Measurements from ENCODE around the gene AGPAT3. TPM values are rescaled to one million over a fixed set of nuclear protein-coding genes. Genes with fewer than 3 reads are reported as not detected.

Gene AGPAT3
- total RNA-seq, 2 experiments from 2014 or later = 80.3 to 93.1 TPM

- POLR2A ChIA-PET = no interaction called here
- peaks cover 61% of the 10 kb centered on the region for H3K4me1 Mint-ChIP-seq
- H3K9me3 Mint-ChIP-seq = no peaks in the 10 kb centered on the region
- no peaks in the 10 kb centered on the region for H3K27me3 Mint-ChIP-seq
- H3K27ac Mint-ChIP-seq = peak overlapping the region; percentile 87
- DNase-seq = peak; percentile 59
- H3K4me3 Mint-ChIP-seq = peak overlapping the region; percentile 37
- CTCF ChIA-PET = interaction anchor here (1.3 kb wide), 1 partner anchor 48 kb away, joined by 4 read pairs; no protein-coding TSS in a partner anchor
- H3K36me3 Mint-ChIP-seq (ENCODE audit: low read depth) = peaks cover 6% of the 10 kb centered on the region
Measured at GRCh38 chr21:43921571-43921978, 56.6 kb downstream of the AGPAT3 start.

GRCh38 chr21:43921979-43922945 lies 57.2 kb downstream of the AGPAT3 start:
- peaks cover 55% of the 10 kb centered on the region for H3K4me1 Mint-ChIP-seq
- H3K27me3 Mint-ChIP-seq = no peaks in the 10 kb centered on the region
- H3K9me3 Mint-ChIP-seq = no peaks in the 10 kb centered on the region
- peak overlapping the region; percentile 87 for H3K27ac Mint-ChIP-seq
- ChIA-PET CTCF (no interaction called here), POLR2A (no interaction called here)
- DNase-seq = peak; percentile 46
- peak overlapping the region; percentile 50 for H3K4me3 Mint-ChIP-seq
- H3K36me3 Mint-ChIP-seq (ENCODE audit: low read depth) = peaks cover 6% of the 10 kb centered on the region

- no peak overlapping the region for H3K4me3 Mint-ChIP-seq
- H3K36me3 Mint-ChIP-seq (ENCODE audit: low read depth) = peaks cover 6% of the 10 kb centered on the region
- H3K9me3 Mint-ChIP-seq = no peaks in the 10 kb centered on the region
- DNase-seq = no peak
- peaks cover 51% of the 10 kb centered on the region for H3K4me1 Mint-ChIP-seq
- ChIA-PET CTCF (no interaction called here), POLR2A (no interaction called here)
- peak overlapping the region; percentile 9 for H3K27ac Mint-ChIP-seq
- H3K27me3 Mint-ChIP-seq = no peaks in the 10 kb centered on the region
Measured at GRCh38 chr21:43922949-43923348, 57.9 kb downstream of the AGPAT3 start.

GRCh38 chr21:43923391-43923790 lies 58.4 kb downstream of the AGPAT3 start:
- no peaks in the 10 kb centered on the region for H3K27me3 Mint-ChIP-seq
- CTCF ChIA-PET = no interaction called here
- no peak overlapping the region for H3K4me3 Mint-ChIP-seq
- H3K4me1 Mint-ChIP-seq = peaks cover 47% of the 10 kb centered on the region
- no peak overlapping the region for H3K27ac Mint-ChIP-seq
- no peak for DNase-seq
- H3K9me3 Mint-ChIP-seq = no peaks in the 10 kb centered on the region
- H3K36me3 Mint-ChIP-seq (ENCODE audit: low read depth) = peaks cover 6% of the 10 kb centered on the region
- POLR2A ChIA-PET = no interaction called here

- Mint-ChIP-seq H3K9me3 (no peaks in the 10 kb centered on the region), H3K36me3 (ENCODE audit: low read depth) (peaks cover 6% of the 10 kb centered on the region), H3K4me1 (peaks cover 37% of the 10 kb centered on the region), H3K4me3 (no peak overlapping the region), H3K27ac (no peak overlapping the region), H3K27me3 (no peaks in the 10 kb centered on the region)
- ChIA-PET CTCF (interaction anchor here (0.7 kb wide), 1 partner anchor 661 kb away, joined by 3 read pairs; no protein-coding TSS in a partner anchor), POLR2A (interaction anchor here (0.7 kb wide), 1 partner anchor 15 kb away, joined by 3 read pairs; no protein-coding TSS in a partner anchor)
- DNase-seq = no peak
Measured at GRCh38 chr21:43924421-43925095, 59.5 kb downstream of the AGPAT3 start.

GRCh38 chr21:43925096-43925481 lies 60.1 kb downstream of the AGPAT3 start:
- no peaks in the 10 kb centered on the region for H3K27me3 Mint-ChIP-seq
- ChIA-PET CTCF (no interaction called here), POLR2A (no interaction called here)
- H3K4me1 Mint-ChIP-seq = peaks cover 35% of the 10 kb centered on the region
- H3K27ac Mint-ChIP-seq = no peak overlapping the region
- peaks cover 5% of the 10 kb centered on the region for H3K36me3 Mint-ChIP-seq (ENCODE audit: low read depth)
- H3K9me3 Mint-ChIP-seq = no peaks in the 10 kb centered on the region
- DNase-seq = no peak
- no peak overlapping the region for H3K4me3 Mint-ChIP-seq

- Mint-ChIP-seq H3K27ac (no peak overlapping the region), H3K9me3 (no peaks in the 10 kb centered on the region), H3K4me3 (no peak overlapping the region), H3K4me1 (peaks cover 29% of the 10 kb centered on the region), H3K27me3 (no peaks in the 10 kb centered on the region), H3K36me3 (ENCODE audit: low read depth) (peaks cover 4% of the 10 kb centered on the region)
- POLR2A ChIA-PET = no interaction called here
- DNase-seq = no peak
- CTCF ChIA-PET = interaction anchor here (1.0 kb wide), 1 partner anchor 66 kb away, joined by 3 read pairs; no protein-coding TSS in a partner anchor
Measured at GRCh38 chr21:43925609-43926008, 60.6 kb downstream of the AGPAT3 start.

GRCh38 chr21:43926196-43926595 lies 61.2 kb downstream of the AGPAT3 start:
- Mint-ChIP-seq H3K9me3 (no peaks in the 10 kb centered on the region), H3K27me3 (no peaks in the 10 kb centered on the region), H3K4me1 (peaks cover 24% of the 10 kb centered on the region), H3K27ac (peak overlapping the region; percentile 46), H3K36me3 (ENCODE audit: low read depth) (peaks cover 4% of the 10 kb centered on the region), H3K4me3 (no peak overlapping the region)
- ChIA-PET POLR2A (interaction anchor here (1.0 kb wide), 1 partner anchor 11 kb away, joined by 3 read pairs; no protein-coding TSS in a partner anchor), CTCF (interaction anchor here (0.7 to 1.5 kb wide), 4 partner anchors 15 to 65 kb away, joined by 3 read pairs; no protein-coding TSS in a partner anchor)
- no peak for DNase-seq

- no peaks in the 10 kb centered on the region for H3K27me3 Mint-ChIP-seq
- ChIA-PET CTCF (interaction anchor here (1.5 kb wide), 1 partner anchor 22 kb away, joined by 3 read pairs; no protein-coding TSS in a partner anchor), POLR2A (no interaction called here)
- H3K27ac Mint-ChIP-seq = no peak overlapping the region
- H3K36me3 Mint-ChIP-seq (ENCODE audit: low read depth) = no peaks in the 10 kb centered on the region
- no peaks in the 10 kb centered on the region for H3K9me3 Mint-ChIP-seq
- H3K4me3 Mint-ChIP-seq = no peak overlapping the region
- peaks cover 9% of the 10 kb centered on the region for H3K4me1 Mint-ChIP-seq
- DNase-seq = no peak
Measured at GRCh38 chr21:43927591-43928221, 62.7 kb downstream of the AGPAT3 start.

- ChIA-PET POLR2A (no interaction called here), CTCF (no interaction called here)
- Mint-ChIP-seq H3K4me1 (peaks cover 5% of the 10 kb centered on the region), H3K9me3 (no peaks in the 10 kb centered on the region), H3K27me3 (no peaks in the 10 kb centered on the region), H3K4me3 (no peak overlapping the region), H3K36me3 (ENCODE audit: low read depth) (no peaks in the 10 kb centered on the region), H3K27ac (no peak overlapping the region)
- no peak for DNase-seq
Measured at GRCh38 chr21:43928222-43929125, 63.5 kb downstream of the AGPAT3 start.

- Mint-ChIP-seq H3K36me3 (ENCODE audit: low read depth) (no peaks in the 10 kb centered on the region), H3K27me3 (no peaks in the 10 kb centered on the region), H3K4me3 (no peak overlapping the region), H3K27ac (no peak overlapping the region), H3K4me1 (peaks cover 3% of the 10 kb centered on the region), H3K9me3 (no peaks in the 10 kb centered on the region)
- ChIA-PET CTCF (no interaction called here), POLR2A (no interaction called here)
- no peak for DNase-seq
Measured at GRCh38 chr21:43929217-43929971, 64.4 kb downstream of the AGPAT3 start.
